IMR-90 (cell line): ENCODE measurements around the gene SLC52A1. TPM values are rescaled to one million over a fixed set of nuclear protein-coding genes. Genes with fewer than 3 reads are reported as not detected.
"Not testable (repeated sequence)": the region's sequence is repeated elsewhere in the genome, so short reads cannot be mapped to it uniquely, and the experiment has no call there.

Experiments used
- ATAC-seq: fragments of 200-7000 bp; cut with Tn5 transposase; 2 replicates; pipeline ENCODE4 v1.9.1; 2020; ENCODE audit warnings: low read depth, mild to moderate bottlenecking, moderate library complexity
- BruUV-seq: library from RNA; stranded (reverse); fragments of 400-500 nt; replicated peaks from 2 replicates; lab custom pipeline; 2021; lab: Mats Ljungman, UMichigan
- CTCF ChIA-PET: fragments of 300-600 bp; formaldehyde crosslinking; extraction: SDS; loops from one replicate; lab custom pipeline; 2021; ENCODE audit warnings: antibody characterized with exemption; lab: Yijun Ruan, JAX
- POLR2A ChIA-PET: fragments of 300-600 bp; sonication (Branson Sonifier 250); formaldehyde crosslinking; loops from one replicate; lab custom pipeline; 2022; ENCODE audit warnings: antibody characterized with exemption; ENCODE audit not compliant: unreplicated experiment; lab: Charles Lee
- DNase-seq: peaks from one replicate; pipeline ENCODE4 v3.0.0; 2013
- H2AFZ ChIP-seq: replicated peaks from 2 replicates; pipeline ENCODE3; 2013; ENCODE audit warnings: low read length, mild to moderate bottlenecking; ENCODE audit not compliant: poor library complexity
- H2AK5ac ChIP-seq: 2 replicates; pipeline ENCODE4 v1.6.1; 2013; ENCODE audit warnings: low read depth, low read length, inconsistent platforms
- H2AK9ac ChIP-seq: replicated peaks from 2 replicates; pipeline ENCODE3; 2013; ENCODE audit warnings: mild to moderate bottlenecking, low read depth, low read length, moderate library complexity; ENCODE audit not compliant: poor library complexity
- H2BK120ac ChIP-seq: 2 replicates; pipeline ENCODE4 v1.6.1; 2013; ENCODE audit warnings: low read depth, low read length, inconsistent platforms
- H2BK15ac ChIP-seq: 3 replicates; pipeline ENCODE4 v1.6.1; 2013; ENCODE audit warnings: low read depth, low read length, inconsistent platforms
- H2BK20ac ChIP-seq: 2 replicates; pipeline ENCODE4 v1.6.1; 2013; ENCODE audit warnings: low read depth, mild to moderate bottlenecking, inconsistent platforms, low read length, moderate library complexity
- H2BK5ac ChIP-seq: 2 replicates; pipeline ENCODE4 v1.6.1; 2013; ENCODE audit warnings: mild to moderate bottlenecking, low read depth, low read length, inconsistent platforms; ENCODE audit not compliant: poor library complexity, severe bottlenecking
- H3K14ac ChIP-seq: replicated peaks from 2 replicates; pipeline ENCODE4 v1.6.1; 2013; ENCODE audit warnings: low read depth, low read length, inconsistent platforms
- H3K18ac ChIP-seq: 2 replicates; pipeline ENCODE4 v1.6.1; 2013; ENCODE audit warnings: low read depth, low read length, control low read depth
- H3K23ac ChIP-seq: 2 replicates; pipeline ENCODE4 v1.6.1; 2013; ENCODE audit warnings: low read depth, low read length, inconsistent platforms
- H3K27ac ChIP-seq: 2 replicates; pipeline ENCODE4 v1.5.1; 2013; ENCODE audit warnings: mild to moderate bottlenecking, control low read depth, low read length; ENCODE audit not compliant: insufficient read depth
- H3K27me3 ChIP-seq: 2 replicates; pipeline ENCODE4 v1.6.1; 2013; ENCODE audit warnings: low read length; ENCODE audit not compliant: control insufficient read depth, insufficient read depth
- H3K36me3 ChIP-seq: 2 replicates; pipeline ENCODE4 v1.6.1; 2013; ENCODE audit warnings: low read length, mixed read lengths; ENCODE audit not compliant: control insufficient read depth, insufficient read depth
- H3K4ac ChIP-seq: 2 replicates; pipeline ENCODE4 v1.6.1; 2013; ENCODE audit warnings: low read depth, low read length, inconsistent platforms
- H3K4me1 ChIP-seq: 2 replicates; pipeline ENCODE4 v1.6.1; 2013; ENCODE audit warnings: low read length, mixed read lengths; ENCODE audit not compliant: control insufficient read depth, insufficient read depth
- H3K4me2 ChIP-seq: 2 replicates; pipeline ENCODE4 v1.6.1; 2013; ENCODE audit warnings: low read depth, mild to moderate bottlenecking, control low read depth, low read length, moderate library complexity
- H3K4me3 ChIP-seq: 2 replicates; pipeline ENCODE4 v1.5.1; 2013; ENCODE audit warnings: low read depth, mild to moderate bottlenecking, control low read depth, low read length, moderate library complexity; ENCODE audit not compliant: insufficient read depth
- H3K56ac ChIP-seq: 2 replicates; pipeline ENCODE4 v1.6.1; 2013; ENCODE audit warnings: low read length, inconsistent platforms; ENCODE audit not compliant: insufficient read depth; ENCODE audit errors: extremely low read depth
- H3K79me1 ChIP-seq, 2 experiments: 2 replicates each; pipeline ENCODE4 v1.6.1; 2013; ENCODE audit warnings: low read length in 2 of 2, inconsistent platforms in 1 of 2, low read depth in 1 of 2
- H3K9ac ChIP-seq: 2 replicates; pipeline ENCODE4 v1.6.1; 2013; ENCODE audit warnings: low read depth, low read length, control low read depth
- H3K9me1 ChIP-seq: 2 replicates; pipeline ENCODE4 v1.6.1; 2013; ENCODE audit warnings: low read length, inconsistent platforms; ENCODE audit not compliant: insufficient read depth
- H3K9me3 ChIP-seq: 2 replicates; pipeline ENCODE4 v1.6.1; 2013; ENCODE audit warnings: low read length; ENCODE audit not compliant: control insufficient read depth, insufficient read depth
- H4K20me1 ChIP-seq: 2 replicates; pipeline ENCODE4 v1.6.1; 2013; ENCODE audit warnings: low read length, inconsistent platforms; ENCODE audit not compliant: insufficient read depth
- H4K5ac ChIP-seq: 2 replicates; pipeline ENCODE4 v1.6.1; 2013; ENCODE audit warnings: mild to moderate bottlenecking, low read depth, low read length, control low read depth
- H4K8ac ChIP-seq, 2 experiments: 2 replicates each; pipeline ENCODE4 v1.6.1; 2013; ENCODE audit warnings: low read depth in 2 of 2, low read length in 2 of 2, control low read depth in 1 of 2, inconsistent platforms in 1 of 2
- H4K91ac ChIP-seq: 2 replicates; pipeline ENCODE4 v1.6.1; 2013; ENCODE audit warnings: low read depth, low read length, inconsistent platforms; ENCODE audit not compliant: insufficient read depth
- BHLHE40 ChIP-seq: fragments of 150-350 bp; IDR thresholded peaks from 2 replicates; pipeline ENCODE4 v1.6.1; 2016; ENCODE audit warnings: mild to moderate bottlenecking, low read depth, low read length
- CHD1 ChIP-seq: IDR thresholded peaks from 2 replicates; pipeline ENCODE4 v1.6.1; 2012; ENCODE audit warnings: low read depth, low read length, improper control_type of control experiment
- CTCF ChIP-seq: conservative IDR thresholded peaks from 2 replicates; pipeline ENCODE4 v1.5.1; 2012; ENCODE audit warnings: mild to moderate bottlenecking, low read depth, low read length, improper control_type of control experiment
- FOS ChIP-seq: fragments of 150-350 bp; IDR thresholded peaks from 2 replicates; pipeline ENCODE4 v1.6.1; 2016; ENCODE audit warnings: low read depth, low read length
- NFE2L2 ChIP-seq: fragments of 150-350 bp; IDR thresholded peaks from 2 replicates; pipeline ENCODE4 v1.6.1; 2016; ENCODE audit warnings: low read depth, mild to moderate bottlenecking, low read length
- RCOR1 ChIP-seq: IDR thresholded peaks from 2 replicates; pipeline ENCODE4 v1.6.1; 2012; ENCODE audit warnings: mild to moderate bottlenecking, low read length, improper control_type of control experiment; ENCODE audit not compliant: insufficient replicate concordance
- RFX5 ChIP-seq: IDR thresholded peaks from 2 replicates; pipeline ENCODE4 v1.8.0; 2012; ENCODE audit warnings: low read depth, mild to moderate bottlenecking, low read length, moderate library complexity
- WGBS, 2 experiments: methylation state at CpG; one replicate each; pipeline versions ENCODE4 v1.1.5 to v1.1.7; 2013; ENCODE audit warnings: missing lambda C conversion rate in 2 of 2; ENCODE audit not compliant: insufficient read length in 1 of 2; ENCODE audit errors: extremely low coverage in 2 of 2; 5-methylcytosine and 5-hydroxymethylcytosine counted together
- dilution Hi-C: fragments of 300-500 bp; cut with HindIII; formaldehyde crosslinking; loops from one replicate; pipeline ENCODE4 v1.14.3; 2018; ENCODE audit warnings: low sequenced_read_pairs; ENCODE audit not compliant: unreplicated experiment
- in situ Hi-C: fragments of 300-500 bp; cut with MboI; formaldehyde crosslinking; loops from 3 replicates; pipeline ENCODE4 v1.14.3; 2019; ENCODE audit warnings: low sequenced_read_pairs, inconsistent platforms, mixed read lengths
- intact Hi-C: fragments of 100-400 bp; cut with micrococcal nuclease; formaldehyde crosslinking; loops from 2 replicates; pipeline ENCODE4 v1.10.0; 2022
- polyA plus RNA-seq, 3 experiments: library from polyadenylated mRNA; depleted of rRNA; stranded (reverse); fragments of >200 nt; gene quantifications; 2 replicates each; pipeline ENCODE4 v1.2.3, GENCODE V29; 2012; ENCODE audit warnings: low replicate concordance in 1 of 3
- total RNA-seq: library from RNA; depleted of rRNA; stranded (reverse); fragments of >200 nt; gene quantifications from 2 replicates; pipeline ENCODE4 v1.2.3, GENCODE V29; 2012

SLC52A1 gene
- total and polyA plus RNA-seq, 2 of the 4 experiments (the other 2 are of a cell fraction): not detected

- intact Hi-C loops: no loop called here
- TF ChIP-seq CHD1 (no peak), RFX5 (no peak), RCOR1 (no peak), FOS (no peak), CTCF (no peak), BHLHE40 (no peak), NFE2L2 (no peak)
- Histone ChIP-seq H2BK20ac (no peak overlapping the region), H4K8ac (peak overlapping the region; percentile 92 to 95), H3K79me1 (peaks cover 0 to 8% of the 10 kb centered on the region in 2 experiments; a peak in 3 of 4 replicates), H4K91ac (no peak overlapping the region), H3K4me1 (no peaks in the 10 kb centered on the region), H3K4ac (peak overlapping the region; percentile 74), H3K36me3 (no peaks in the 10 kb centered on the region), H2AFZ (peak overlapping the region; percentile 98), H3K18ac (no peak overlapping the region), H3K9ac (peak overlapping the region; percentile 30; the same call in 1 of the 2 replicates), H3K27me3 (no peaks in the 10 kb centered on the region), H4K5ac (peak overlapping the region; percentile 85), H3K4me3 (peak overlapping the region; percentile 66), H2BK15ac (no peak overlapping the region), H2AK5ac (no peak overlapping the region), H3K14ac (peak overlapping the region; percentile 40; the same call in 1 of the 2 replicates), H3K56ac (no peak overlapping the region), H3K4me2 (peak overlapping the region; percentile 63), H2BK120ac (no peak overlapping the region), H3K27ac (no peak overlapping the region), H3K23ac (0 out of 2 replicates have a peak overlapping the region, but pooled peaks have one; percentile 39), H4K20me1 (no peaks in the 10 kb centered on the region), H2BK5ac (no peak overlapping the region), H2AK9ac (peak overlapping the region; percentile 51), H3K9me1 (no peaks in the 10 kb centered on the region), H3K9me3 (peaks cover 5% of the 10 kb centered on the region; the same call in 1 of the 2 replicates)
- ChIA-PET POLR2A (no interaction called here), CTCF (no interaction called here)
- peak; percentile 19; the same call in 1 of the 2 replicates for ATAC-seq
- no TSS peak for BruUV-seq
- WGBS, 2 experiments: 15% methylated on average over 8 of the region's 14 CpGs; no CpG with 5 or more reads in 1 of the 2 experiments
- in situ Hi-C loops: no loop called here
- dilution Hi-C loops: no loop called here
- no peak for DNase-seq
Observed at GRCh38 chr17:5077781-5078105, 42.5 kb upstream of the SLC52A1 start.

DNA sequence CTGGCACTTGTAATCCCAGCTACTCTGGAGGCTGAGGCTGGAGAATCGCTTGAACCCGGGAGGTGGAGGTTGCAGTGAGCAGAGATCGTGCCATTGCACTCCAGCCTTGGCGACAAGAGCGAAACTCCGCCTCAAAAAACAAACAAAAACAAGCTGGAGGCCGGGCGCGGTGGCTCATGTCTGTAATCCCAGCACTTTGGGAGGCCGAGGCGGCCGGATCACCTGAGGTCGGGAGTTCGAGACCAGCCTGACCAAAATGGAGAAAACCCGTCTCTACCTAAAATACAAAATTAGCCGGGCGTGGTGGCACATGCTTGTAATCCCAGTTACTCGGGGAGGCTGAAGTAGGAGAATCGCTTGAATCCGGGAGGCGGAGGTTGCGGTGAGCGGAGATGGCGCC is 42.0 kb upstream of the SLC52A1 start:
- H2BK20ac ChIP-seq, H3K79me1 ChIP-seq, H3K4me3 ChIP-seq, intact Hi-C loops, H2BK120ac ChIP-seq, H3K36me3 ChIP-seq, H3K9me3 ChIP-seq, H3K4me1 ChIP-seq, H3K14ac ChIP-seq, H3K4me2 ChIP-seq, H2BK15ac ChIP-seq, in situ Hi-C loops, H4K91ac ChIP-seq, BruUV-seq, H3K27ac ChIP-seq, H4K5ac ChIP-seq, dilution Hi-C loops, DNase-seq, POLR2A ChIA-PET, H2AFZ ChIP-seq, H2BK5ac ChIP-seq, H2AK9ac ChIP-seq, H3K4ac ChIP-seq, H3K9ac ChIP-seq, H3K9me1 ChIP-seq, ATAC-seq, H3K27me3 ChIP-seq, CTCF ChIA-PET, H2AK5ac ChIP-seq, H3K18ac ChIP-seq, H3K23ac ChIP-seq, H3K56ac ChIP-seq, H4K20me1 ChIP-seq: not testable (repeated sequence)
- no CpG with 5 or more reads among the region's 24 CpGs for WGBS, 2 experiments
- H4K8ac ChIP-seq: peak overlapping the region; percentile 92 to 95; a peak in 2 of 4 replicates
